ENCODE measurements around the gene TNS1.

Gene TNS1

DNA sequence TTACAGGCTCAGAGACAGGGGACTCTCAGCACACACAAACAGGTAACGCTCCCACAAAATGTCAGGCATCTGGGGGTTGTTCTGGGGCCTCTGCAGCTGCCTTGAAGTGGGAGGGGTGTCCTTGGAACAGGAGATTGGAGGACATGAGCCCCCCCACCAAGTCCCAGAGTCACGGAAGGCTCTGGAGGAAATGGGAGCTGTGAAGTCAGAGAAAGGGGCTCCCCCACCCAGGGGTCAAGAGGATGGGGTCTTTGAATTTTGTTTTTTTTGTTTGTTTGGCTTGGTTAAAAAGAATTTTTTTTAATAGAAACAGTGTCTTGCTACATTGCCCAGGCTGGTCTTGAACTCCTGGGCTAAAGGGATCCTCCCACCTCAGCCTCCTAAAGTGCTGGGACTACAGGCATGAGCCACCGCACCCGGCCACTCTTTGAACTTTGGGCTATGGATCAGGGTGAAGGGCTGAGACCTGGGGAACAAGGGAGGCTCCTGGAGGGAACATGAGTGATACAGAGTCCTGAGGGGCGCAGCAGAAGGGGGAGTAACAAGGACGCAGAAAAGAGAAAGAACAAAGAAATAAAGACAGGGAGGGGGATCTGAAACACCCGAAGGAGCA lies 46.8 kb downstream of the TNS1 start:
- no peak for DNase-seq

DNA sequence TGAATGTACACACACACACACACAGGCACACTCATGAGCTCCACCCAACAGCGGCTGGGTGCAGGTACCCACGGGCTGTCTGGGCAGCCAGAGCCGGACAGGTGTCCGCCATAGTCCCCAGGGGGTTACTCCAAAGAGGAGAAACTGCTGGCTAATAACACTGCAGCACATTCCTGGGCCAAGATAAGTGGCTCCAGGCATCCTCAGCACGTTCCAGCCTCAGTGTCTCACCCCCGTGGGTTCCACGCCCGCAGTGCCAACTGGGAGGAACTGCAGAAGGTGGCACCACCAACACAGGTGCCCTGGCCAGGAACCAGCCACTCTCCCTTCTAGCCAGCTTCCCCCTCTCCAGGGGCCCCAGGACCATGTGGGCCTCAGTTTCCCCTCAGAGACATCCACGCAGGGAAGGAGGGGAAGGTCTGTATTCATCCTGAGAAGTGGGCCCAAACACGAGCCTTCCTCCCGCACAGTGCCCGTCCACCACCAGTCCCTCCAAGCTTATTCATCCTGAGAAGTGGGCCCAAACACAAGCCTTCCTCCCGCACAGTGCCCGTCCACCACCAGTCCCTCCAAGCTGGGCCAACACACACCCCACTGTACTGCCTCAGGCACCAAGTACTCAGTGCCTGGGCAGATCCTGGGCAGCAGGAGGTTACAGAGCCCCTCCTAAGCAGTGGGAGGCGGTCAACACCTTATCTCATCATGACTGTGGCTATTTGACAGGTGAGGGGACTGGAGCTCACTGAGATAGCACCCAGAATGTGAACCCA lies 47.6 kb downstream of the TNS1 start:
- DNase-seq, result no peak

DNA sequence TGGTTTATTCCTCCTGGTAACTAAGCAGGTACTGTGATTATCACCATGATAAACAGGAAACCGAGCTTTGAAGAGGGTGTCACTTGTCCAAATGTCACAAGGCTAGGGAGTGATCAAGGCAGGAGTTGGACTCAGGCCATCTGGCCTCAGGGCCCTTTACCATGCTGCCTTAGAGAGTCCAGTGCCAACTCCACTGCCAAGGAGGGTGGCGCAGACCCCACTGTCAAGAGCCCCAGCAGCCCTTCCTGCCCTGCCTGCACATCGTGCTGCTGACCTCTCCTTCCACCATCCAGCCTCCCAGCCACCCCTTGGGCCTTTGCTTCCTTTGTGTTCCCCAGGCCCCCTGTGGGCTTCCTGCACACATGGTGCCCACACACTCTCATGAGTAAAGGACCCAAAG lies 48.3 kb downstream of the TNS1 start:
- DNase-seq, result no peak

DNA sequence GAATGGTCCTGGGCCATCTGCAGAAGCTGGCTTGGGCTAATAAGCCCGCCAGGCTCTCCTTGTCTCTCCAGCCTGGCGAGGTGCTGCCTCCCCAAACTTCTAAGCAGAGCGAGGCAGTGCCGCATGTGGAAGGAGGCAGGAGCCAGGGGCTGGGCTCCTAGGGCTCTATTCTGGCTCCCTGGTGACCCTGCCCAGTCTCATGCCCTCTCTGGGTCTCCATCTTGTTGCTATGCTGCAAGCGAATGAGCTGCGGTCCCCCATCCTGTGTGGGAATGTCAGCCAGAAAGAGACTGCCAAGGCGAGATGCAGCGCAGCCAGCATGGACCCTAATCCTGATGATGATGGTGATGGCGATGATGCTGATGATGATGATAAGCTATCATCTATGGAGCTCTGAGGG lies 48.7 kb downstream of the TNS1 start:
- no peak for DNase-seq

DNA sequence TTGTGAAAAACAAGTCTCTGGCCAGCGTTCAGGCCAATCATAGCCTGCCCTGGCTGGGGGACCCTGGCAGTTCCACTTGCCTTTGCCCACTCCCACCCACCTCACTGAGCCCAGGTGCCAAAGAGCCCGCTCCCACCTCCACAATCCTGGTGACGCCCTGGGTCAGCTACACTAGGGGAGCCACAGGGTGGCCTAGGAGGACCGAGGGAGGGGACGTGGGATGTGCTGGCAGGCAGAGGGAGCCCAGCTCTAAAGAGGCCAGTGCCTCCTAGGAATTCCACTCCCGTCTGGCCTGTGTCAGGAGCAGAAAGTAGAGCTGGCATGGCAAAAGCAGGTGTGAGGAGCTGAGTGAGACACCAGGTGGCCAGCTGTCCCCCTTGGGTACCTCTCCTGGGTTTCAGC lies 49.3 kb downstream of the TNS1 start:
- DNase-seq, result no peak

DNA sequence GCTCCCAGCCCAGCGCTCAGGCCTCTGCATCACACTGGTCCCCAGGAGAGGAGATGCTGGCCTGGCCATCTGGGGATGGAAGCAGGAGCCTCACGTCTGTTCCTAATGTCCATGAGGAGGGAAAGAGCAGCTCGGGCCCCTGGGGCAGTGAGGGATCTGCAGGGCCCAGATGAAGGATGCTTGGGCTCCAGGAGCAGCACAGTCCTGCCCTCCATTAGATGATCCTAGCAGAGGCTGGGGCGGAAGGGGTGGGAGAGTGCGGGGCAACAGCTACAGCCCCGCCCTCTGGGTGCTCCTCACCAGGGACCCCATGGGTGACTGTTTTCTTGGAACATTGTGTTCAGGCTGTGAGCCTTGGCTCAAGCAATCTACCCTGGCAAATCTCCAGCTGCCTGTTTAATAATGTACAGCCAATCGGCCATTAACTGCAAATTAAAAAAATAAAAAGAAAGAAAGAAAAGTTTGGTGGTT lies 49.7 kb downstream of the TNS1 start:
- no peak for DNase-seq

DNA sequence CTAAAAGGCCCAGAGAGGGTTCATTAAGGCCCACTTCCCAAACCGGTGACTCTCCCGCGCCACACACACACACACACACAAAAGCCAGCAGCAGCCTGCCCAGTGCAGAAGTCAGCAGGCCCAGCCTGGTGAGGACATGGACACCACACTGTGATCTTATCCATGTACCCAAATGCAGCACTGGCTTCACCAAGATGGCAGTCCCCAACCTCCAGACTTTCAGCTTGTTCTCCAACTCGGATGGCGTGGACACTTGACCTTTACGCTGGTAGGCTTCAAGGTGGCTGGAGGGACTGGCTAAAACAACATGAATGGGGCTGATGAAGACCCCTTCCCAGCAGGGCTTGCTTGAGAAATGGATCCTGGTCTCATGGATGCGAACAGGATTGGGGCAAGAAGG lies 50.4 kb downstream of the TNS1 start:
- no peak for DNase-seq

DNA sequence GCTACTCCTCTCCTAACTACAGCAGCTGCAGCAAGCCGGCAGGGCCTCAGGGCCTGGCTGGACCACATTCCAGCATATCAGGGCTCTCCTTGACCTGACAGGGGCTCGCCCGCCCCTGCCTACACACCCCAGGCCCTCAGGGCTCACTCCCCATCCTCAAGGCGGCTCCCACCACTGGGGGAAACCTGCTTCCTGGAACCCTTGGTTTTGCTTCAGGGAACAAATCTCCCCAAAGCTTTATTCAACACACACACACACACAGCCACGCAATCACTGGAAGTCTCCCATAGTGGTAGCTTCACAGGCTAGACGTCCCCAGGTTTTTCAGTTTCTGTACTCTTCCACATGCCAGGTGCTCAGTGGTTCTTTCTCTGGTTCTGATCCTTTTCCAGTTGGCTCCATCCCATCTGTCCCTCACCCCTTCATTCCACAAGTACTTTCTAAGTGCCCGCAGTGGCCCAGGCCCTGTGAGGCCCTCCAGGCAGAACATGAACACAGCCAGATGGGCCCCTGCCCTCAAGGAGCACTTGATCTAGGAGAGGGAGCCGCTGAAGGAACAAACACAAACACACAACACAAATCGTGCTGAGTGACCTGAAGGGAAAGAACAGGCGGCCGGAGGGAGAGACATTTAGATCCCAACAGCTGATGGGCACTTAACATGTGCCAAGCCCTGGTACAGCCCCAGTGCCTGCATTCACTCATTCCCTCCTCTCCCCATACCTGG lies 51.1 kb downstream of the TNS1 start:
- no peak for DNase-seq

DNA sequence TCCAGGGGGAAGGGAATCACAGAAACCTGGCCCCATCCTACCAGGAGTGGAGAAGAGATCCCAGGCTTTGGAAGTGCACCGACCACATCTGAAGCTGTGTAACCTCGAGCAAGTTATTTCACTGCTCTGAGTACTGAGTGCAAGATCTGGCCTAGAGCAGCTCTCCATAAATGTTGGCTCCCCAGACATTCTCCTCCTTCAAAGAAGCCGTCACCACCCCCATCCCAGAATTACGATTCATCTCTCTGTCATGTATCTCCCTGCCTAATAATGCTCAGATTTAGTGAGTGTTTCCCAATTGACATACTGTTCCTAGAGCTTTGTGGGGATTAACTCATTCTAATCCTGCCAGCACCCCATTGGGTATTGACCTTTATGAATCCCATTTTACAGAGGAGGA lies 51.7 kb downstream of the TNS1 start:
- DNase-seq, result no peak

DNA sequence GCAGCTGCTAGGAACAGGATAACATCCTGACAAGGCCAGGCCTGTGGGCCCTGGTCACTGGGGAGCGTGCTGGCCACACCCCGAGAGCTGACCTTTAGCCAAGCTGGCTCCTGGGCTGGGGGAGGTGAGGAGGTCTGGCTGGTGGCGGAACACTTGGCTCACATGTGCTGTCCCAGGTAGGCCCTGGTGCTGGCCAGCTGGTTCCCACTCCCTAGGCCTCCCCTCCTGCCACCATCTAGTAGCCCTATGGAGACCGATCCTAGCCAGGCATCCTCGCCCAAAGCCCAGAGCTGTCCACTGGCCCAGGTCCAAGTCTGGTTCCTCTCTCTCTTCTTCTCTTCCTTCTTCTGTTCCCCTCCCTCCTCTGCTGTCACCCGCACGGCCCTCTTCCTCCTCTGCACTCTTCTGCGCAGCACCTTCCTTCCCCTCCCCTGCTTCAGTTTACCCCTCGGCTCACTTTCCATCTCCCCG lies 52.4 kb downstream of the TNS1 start:
- no peak for DNase-seq

DNA sequence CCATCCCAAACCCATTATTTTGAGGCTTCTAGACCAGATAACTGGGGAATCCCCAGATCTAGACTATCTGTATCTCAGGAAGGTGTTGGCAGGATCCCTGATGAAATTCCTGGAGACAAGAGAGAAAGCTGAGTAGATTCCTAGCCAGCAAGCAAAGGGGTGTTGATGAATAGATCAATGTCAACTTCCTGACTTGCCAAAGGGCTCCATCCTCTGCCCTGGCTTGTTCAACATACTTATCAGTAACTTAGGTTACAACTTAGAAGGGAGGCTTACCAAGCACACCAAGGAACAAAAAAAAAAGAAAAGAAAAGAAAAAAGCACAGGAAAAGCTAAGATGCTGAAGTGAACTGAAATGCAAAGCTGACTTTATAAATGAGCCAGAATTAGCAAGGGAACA lies 53.3 kb downstream of the TNS1 start:
- no peak for DNase-seq

DNA sequence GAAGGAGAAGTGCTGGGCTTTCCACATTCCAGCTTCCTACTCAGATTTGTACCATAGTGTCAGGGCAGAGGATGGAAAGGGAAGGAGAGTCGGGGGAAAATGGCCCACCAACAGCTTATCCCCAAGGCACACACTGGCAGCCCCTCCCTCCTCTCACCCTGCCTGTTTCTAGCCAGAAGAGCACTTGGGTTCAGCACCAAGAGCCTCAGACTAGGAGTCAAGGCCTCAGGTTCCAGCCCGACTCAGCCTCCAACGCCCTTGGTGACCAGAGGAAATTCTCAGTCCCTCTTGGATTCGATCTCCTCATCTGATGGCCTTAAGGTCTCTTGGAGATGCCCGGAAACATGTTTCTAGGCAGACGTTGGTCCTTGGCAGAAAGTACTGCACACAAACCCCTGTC lies 53.9 kb downstream of the TNS1 start:
- DNase-seq, result no peak

DNA sequence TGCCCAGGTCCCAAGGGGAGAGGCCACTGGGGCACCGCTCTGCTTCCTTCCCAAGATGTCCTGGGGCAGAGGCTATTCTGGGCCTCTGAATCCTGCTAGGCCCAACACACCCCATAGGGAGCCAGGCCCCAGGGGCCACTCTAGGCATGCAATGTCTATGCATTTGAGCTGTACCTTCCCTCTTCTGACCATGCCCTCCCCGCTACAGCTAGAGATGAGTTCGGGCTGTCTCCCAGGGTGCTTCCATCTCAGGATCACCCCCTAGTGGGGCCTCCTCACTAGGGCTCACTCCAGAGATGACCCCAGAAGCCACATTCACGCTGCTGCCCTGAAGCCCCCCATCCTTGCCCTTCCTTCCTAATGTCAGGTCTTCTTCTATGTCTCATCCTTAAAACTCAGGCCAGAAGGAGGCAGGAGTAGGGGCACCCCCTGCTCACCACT lies 54.4 kb downstream of the TNS1 start:
- DNase-seq, result no peak

DNA sequence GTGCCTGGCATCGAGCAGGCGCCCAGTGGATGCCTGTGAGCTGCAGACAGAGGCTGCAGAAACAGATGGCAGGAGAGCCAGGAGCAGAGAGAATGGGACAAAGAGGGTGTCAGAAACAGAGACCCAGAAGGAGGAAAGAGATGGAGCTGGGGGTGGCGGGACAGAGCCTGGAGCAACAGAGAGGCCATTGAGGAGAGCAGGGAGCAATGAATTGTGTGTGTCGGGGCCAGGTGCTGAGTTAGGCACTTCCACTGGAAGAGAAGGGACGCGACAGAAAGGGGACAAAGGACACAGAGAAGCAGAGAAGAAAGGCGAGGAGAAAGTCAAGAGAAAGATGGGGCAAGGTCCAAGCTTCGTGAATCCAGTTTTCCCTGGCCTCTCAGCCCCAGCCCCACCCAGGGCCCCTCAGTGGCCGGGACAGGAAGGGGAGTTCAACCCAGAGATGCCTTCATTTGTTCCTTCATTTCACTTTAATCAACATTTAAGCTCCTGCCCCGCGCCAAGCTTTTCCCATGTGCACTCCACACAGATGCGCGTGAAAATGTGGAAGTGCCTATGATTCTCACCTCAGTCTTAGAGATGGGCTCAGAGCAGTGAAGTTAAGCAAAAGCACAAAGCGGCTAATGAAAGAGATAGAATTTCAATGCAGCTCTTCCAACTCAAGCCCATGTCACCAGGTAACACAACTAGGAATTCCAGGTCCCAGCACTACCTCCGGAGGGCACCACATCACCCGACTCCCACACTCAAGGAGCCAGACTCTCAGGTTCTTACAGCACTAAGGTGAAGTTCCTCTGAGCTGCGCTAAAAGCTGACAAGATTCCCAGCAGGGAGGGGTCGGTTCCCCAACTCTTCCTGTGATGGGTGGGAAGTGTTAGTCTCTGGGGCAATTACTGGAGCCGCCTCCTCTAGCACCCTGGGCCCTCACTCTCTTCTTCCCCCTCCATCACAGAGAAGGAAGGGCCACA lies 55.1 kb downstream of the TNS1 start:
- DNase-seq, result no peak

DNA sequence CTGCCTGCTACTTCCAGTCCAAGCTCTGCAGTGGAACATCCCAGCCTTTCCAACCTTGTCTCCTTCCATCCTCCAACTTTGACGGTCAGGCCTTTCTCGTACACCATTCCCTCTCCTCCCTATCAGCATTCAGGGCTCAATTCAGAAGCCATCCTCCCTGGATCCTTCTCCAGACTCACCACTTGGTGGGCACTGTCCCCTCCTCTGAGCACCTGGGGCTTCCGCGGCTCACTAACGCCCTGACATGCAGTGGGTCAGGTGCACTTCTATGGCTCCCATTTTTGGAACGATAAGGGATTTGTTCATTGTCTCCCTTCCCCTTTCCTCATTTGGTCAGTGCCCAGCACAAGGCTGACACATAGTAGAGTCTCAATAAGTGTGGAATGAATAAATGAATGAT lies 56.7 kb downstream of the TNS1 start:
- no peak for DNase-seq

DNA sequence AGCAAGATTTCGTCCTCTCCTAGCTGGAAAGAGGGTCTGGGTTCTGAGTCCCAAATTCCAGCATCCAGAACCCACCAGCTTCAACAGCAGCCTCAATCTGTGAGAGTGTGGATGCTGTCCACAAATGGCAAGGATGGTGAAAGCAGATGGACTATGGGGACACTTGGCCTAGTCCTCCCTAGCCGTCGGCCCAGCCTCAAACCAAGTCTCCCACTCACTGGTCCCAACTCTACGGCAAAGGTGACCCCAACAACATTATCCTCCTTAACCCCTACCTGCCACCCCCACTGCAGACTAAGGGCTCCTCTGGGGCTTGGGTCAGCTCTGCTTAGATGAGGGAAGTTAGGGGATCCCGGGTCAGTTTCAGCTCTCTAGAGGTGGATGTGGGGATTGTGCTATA lies 57.3 kb downstream of the TNS1 start:
- DNase-seq, result no peak

DNA sequence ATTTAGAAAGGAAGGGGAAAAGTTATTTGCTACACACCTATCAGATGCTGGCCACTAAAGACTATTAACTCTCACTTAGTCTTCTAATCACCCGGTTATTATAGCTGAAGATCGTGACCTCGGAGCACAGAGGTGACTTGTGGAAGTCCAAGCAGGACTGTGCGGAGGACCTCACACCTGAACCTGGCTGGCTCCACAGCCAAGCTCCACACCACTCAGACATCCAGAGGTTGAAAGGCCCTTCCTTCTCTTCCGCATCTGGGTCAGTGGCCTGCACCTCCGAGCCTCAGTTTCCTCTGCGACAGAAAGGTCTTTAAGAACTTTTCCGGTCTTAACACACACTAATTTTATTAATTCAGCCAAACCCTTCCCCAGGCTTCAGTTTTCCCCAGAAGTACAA lies 57.9 kb downstream of the TNS1 start:
- no peak for DNase-seq

DNA sequence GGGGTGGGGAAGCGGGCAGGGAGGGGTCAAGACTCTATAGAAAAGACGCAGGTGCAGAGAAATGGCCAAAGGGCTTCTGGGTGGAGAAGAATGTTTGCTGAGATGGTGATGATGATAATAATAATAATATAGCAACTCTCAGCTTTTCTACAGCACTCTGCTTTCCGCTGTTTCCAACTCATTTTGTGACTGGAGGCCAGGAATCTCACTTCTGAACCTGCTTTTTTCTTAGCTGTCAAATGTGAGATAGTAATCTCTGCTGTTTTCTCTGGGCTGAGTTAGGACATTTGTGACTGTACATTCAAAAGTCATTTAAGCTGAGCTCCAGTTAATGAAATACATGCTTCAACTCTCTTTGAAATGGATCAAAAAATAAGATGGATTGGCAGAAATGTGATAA lies 58.4 kb downstream of the TNS1 start:
- DNase-seq, result no peak

DNA sequence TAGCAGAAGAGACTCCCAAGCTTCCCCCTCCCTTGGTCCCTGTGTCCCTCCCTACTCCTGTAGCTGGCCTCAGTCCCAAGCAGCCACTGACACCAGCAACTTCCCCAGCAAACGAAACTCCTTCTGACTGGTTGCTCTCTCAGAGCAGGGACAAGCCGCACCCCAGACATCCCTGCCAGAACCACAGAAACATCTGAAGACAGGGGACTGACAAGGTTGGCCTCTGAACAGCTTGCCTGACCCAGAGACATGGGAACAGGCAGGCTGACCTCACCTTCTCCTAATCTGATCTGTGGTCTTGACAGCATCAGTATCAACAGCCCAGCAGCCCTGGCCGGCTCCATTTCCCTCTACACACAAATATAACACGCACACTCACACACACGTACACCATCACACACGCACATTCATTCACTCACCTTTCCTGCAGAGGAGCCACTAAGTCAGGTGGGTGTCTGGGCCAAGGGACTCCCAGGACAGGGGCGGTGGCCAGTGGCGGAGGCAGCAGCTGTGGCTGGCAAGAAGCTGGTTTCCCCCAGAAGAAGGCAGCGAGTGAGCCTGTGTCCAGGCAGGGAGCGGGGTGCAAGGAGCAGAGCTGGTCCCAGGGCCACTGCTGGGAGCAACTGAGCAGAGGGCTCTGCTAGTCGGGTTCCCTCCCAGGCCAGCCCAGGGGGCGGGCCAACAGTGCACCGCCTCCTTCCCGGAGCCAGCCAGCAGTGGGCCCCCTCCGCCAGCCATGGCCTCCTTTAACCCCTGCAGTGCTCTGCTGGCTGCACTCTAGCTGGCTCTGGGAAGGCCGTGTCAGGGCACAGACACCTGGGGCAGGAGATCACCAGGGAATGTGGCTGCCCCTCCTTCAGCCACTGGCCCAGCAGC lies 59.1 kb downstream of the TNS1 start:
- no peak for DNase-seq

DNA sequence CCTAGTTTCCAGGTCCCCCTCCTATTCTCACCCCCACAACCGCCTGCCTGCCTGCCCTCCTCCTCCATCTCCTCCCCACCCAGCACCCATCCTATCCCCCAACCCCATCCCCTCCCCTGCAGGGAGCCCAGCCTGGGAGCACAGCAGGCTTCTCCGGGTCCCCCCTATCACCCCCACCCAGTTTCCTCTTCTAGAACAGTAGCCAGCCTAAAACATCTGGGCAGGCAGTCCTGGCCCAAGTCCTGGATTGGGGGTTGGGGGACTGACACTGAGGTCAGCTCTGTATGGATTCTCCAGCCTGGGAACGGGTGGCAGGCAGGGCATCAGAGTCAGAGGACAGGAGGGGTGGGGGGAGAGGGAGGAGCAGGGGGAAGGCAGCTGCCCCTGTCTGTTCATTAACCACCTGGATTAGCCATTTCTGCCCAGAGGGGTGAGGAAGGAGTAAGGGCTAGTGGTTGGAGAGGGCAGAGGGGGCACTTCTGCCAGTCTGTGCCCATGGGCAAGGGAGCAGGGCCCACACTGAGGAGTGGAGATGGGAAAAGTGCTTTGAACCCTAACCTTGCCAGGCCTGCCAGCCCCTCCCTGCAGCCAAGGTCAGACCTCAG lies 60.0 kb downstream of the TNS1 start:
- DNase-seq, result no peak

All from T-helper 1 cell (primary cell).